ENCODE measurements around the gene CD81.

- no peak for TF ChIP-seq CTCF (IDR thresholded peaks at IDR 0.05 in 2 of 3, conservative IDR thresholded peaks at IDR 0.05 in 1 of 3; ENCODE audit: borderline replicate concordance in 1 of 3, insufficient read depth in 1 of 3, low read depth in 2 of 3, low read length in 2 of 3)
- TF ChIP-seq CEBPB (IDR thresholded peaks at IDR 0.05; ENCODE audit: low read depth), result no peak
- TF ChIP-seq EZH2 (IDR thresholded peaks at IDR 0.05), result no peak
- TF ChIP-seq POLR2A (IDR thresholded peaks at IDR 0.05; ENCODE audit: borderline replicate concordance, extremely low read depth, insufficient read depth, insufficient read length), result no peak
- TF ChIP-seq MAX (IDR thresholded peaks at IDR 0.05), result no peak
- TF ChIP-seq EZH2phosphoT487 (IDR thresholded peaks at IDR 0.05; ENCODE audit: borderline replicate concordance), result no peak
- no peak for TF ChIP-seq EGR1 (IDR thresholded peaks at IDR 0.05; ENCODE audit: low read depth)
- TF ChIP-seq JUND (IDR thresholded peaks at IDR 0.05), result no peak
- no peak for TF ChIP-seq POLR2AphosphoS5 (IDR thresholded peaks at IDR 0.05; ENCODE audit: low read depth, low read length)
- TF ChIP-seq ATF3 (IDR thresholded peaks at IDR 0.05), result no peak
- TF ChIP-seq ZNF274 (IDR thresholded peaks at IDR 0.05; ENCODE audit: low read depth, low read length), result no peak
- TF ChIP-seq RAD21 (IDR thresholded peaks at IDR 0.05; ENCODE audit: low read depth), result no peak
- TF ChIP-seq SP1 (IDR thresholded peaks at IDR 0.05; ENCODE audit: low read depth), result no peak
- no peak for TF ChIP-seq SIN3A (IDR thresholded peaks at IDR 0.05; ENCODE audit: low read depth)
Measured at GRCh38 chr11:2355000-2355644, 22.0 kb upstream of the CD81 start.

Measured in HCT116 (cell line).